ENCODE data around the gene CD1B. TPM values are rescaled to one million over a fixed set of nuclear protein-coding genes. Genes with fewer than 3 reads are reported as not detected.
"Not testable (repeated sequence)": the region's sequence is repeated elsewhere in the genome, so short reads cannot be mapped to it uniquely, and the experiment has no call there.

The CD1B gene
- total RNA-seq, 1 donor from 2014 or later, result not detected

DNA sequence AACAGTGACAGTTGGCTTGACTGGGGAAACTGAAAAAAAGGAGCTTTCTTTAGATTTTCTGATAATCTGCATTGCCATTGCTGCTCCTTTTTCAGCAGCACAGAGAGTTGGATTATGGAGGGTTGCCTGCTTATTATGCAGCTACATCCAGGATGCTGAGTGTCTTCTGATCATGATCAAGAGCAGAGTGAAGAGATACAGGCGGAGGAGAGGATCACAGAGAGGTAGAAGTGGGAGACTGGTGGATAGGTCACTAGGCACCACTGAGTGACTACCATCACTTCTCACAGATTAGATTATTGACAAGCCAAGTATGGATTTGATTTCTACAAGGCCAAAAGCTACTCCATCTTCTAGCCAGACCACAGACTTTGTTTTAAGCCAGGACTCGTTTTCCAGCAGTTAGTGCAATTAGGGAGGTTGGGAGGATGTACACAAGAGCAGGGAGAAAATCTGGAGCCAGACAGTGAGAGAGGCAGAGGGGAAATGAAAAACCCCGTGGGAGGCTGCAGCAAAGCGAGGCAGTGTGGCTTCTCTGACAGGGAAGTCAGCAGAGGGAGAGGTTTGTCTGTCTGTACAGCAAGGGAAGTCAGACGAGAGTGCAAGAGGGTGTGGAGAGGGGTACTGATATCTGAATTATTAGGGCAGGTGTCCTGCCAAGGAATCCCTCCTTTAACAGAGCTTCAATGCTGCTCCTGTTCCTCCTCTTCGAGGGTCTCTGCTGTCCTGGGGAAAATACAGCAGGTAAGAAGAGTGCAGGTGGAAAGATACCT is 22.2 kb upstream of the CD1B start, which contains the start of gene CD1E:
TSS of gene CD1E (plus strand) at position 592 of the 773 bp plus-strand sequence. CDS start at position 687, 95 bp downstream.
- Mint-ChIP-seq H3K36me3 (no peaks in the 10 kb centered on the region), H3K4me1 (ENCODE audit: unreplicated experiment) (no peaks in the 10 kb centered on the region), H3K4me3 (no peak within 1 kb of the TSS), H3K9me3 (no peaks in the 10 kb centered on the region), H3K27ac (no peak within 1 kb of the TSS), H3K27me3 (peaks cover 6% of the 10 kb centered on the region)
- no peak for DNase-seq (ENCODE audit: extremely low spot score, unreplicated experiment)
- TF ChIP-seq, protein P1, sequence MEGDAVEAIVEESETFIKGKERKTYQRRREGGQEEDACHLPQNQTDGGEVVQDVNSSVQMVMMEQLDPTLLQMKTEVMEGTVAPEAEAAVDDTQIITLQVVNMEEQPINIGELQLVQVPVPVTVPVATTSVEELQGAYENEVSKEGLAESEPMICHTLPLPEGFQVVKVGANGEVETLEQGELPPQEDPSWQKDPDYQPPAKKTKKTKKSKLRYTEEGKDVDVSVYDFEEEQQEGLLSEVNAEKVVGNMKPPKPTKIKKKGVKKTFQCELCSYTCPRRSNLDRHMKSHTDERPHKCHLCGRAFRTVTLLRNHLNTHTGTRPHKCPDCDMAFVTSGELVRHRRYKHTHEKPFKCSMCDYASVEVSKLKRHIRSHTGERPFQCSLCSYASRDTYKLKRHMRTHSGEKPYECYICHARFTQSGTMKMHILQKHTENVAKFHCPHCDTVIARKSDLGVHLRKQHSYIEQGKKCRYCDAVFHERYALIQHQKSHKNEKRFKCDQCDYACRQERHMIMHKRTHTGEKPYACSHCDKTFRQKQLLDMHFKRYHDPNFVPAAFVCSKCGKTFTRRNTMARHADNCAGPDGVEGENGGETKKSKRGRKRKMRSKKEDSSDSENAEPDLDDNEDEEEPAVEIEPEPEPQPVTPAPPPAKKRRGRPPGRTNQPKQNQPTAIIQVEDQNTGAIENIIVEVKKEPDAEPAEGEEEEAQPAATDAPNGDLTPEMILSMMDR (conservative IDR thresholded peaks at IDR 0.05), result no peak

DNA sequence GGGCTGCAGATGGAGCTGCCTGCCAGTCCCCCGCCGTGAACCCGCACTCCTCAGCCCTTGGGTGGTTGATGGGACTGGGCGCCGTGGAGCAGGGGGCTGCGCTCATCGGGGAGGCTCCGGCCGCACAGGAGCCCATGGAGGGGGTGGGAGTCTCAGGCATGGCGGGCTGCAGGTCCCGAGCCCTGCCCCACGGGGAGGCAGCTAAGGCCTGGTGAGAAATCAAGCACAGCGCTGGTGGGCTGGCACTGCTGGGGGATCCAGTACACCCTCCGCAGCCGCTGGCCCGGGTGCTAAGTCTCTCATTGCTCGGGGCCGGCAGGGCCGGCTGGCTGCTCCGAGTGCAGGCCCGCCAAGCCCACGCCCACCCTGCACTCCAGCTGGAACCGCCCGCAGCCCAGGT is 17.6 kb upstream of the CD1B start:
- not testable (repeated sequence) for H3K4me1 Mint-ChIP-seq (ENCODE audit: unreplicated experiment); H3K36me3 Mint-ChIP-seq; DNase-seq (ENCODE audit: extremely low spot score, unreplicated experiment)

GRCh38 chr1:158336413-158336812 is 5.1 kb upstream of the CD1B start:
- not testable (repeated sequence) for H3K9me3 Mint-ChIP-seq; DNase-seq (ENCODE audit: extremely low spot score, unreplicated experiment); H3K27ac Mint-ChIP-seq; H3K4me1 Mint-ChIP-seq (ENCODE audit: unreplicated experiment); H3K36me3 Mint-ChIP-seq; H3K27me3 Mint-ChIP-seq; H3K4me3 Mint-ChIP-seq

More for the DNA sequence above, 17.6 kb upstream of the CD1B start:
- not testable (repeated sequence) for H3K27me3 Mint-ChIP-seq, H3K4me3 Mint-ChIP-seq, H3K27ac Mint-ChIP-seq, H3K9me3 Mint-ChIP-seq

- no peak overlapping the region for H3K27ac Mint-ChIP-seq
- no peaks in the 10 kb centered on the region for H3K9me3 Mint-ChIP-seq
- TF ChIP-seq, protein P1 (conservative IDR thresholded peaks at IDR 0.05), result no peak
- H3K36me3 Mint-ChIP-seq, result no peaks in the 10 kb centered on the region
- no peaks in the 10 kb centered on the region for H3K4me1 Mint-ChIP-seq (ENCODE audit: unreplicated experiment)
- no peak for DNase-seq (ENCODE audit: extremely low spot score, unreplicated experiment)
- H3K4me3 Mint-ChIP-seq, result no peak overlapping the region
- no peaks in the 10 kb centered on the region for H3K27me3 Mint-ChIP-seq
These were observed 3.8 kb upstream of the CD1B start for GRCh38 chr1:158335213-158335532.

- Mint-ChIP-seq H3K36me3 (no peaks in the 10 kb centered on the region), H3K4me1 (ENCODE audit: unreplicated experiment) (no peaks in the 10 kb centered on the region), H3K27me3 (no peaks in the 10 kb centered on the region), H3K4me3 (no peak overlapping the region), H3K9me3 (no peaks in the 10 kb centered on the region), H3K27ac (no peak overlapping the region)
- TF ChIP-seq, protein P1 (conservative IDR thresholded peaks at IDR 0.05), result no peak
- DNase-seq (ENCODE audit: extremely low spot score, unreplicated experiment), result no peak
These were observed 3.3 kb upstream of the CD1B start for GRCh38 chr1:158334526-158335212.

GRCh38 chr1:158333405-158334155 is 2.2 kb upstream of the CD1B start:
- Mint-ChIP-seq H3K9me3 (no peaks in the 10 kb centered on the region), H3K4me3 (no peak overlapping the region), H3K27me3 (no peaks in the 10 kb centered on the region), H3K36me3 (no peaks in the 10 kb centered on the region), H3K27ac (no peak overlapping the region), H3K4me1 (ENCODE audit: unreplicated experiment) (no peaks in the 10 kb centered on the region)
- TF ChIP-seq, protein P1 (conservative IDR thresholded peaks at IDR 0.05), result no peak
- DNase-seq (ENCODE audit: extremely low spot score, unreplicated experiment), result no peak
